ENCODE measurements around the gene HNRNPF.

HNRNPF gene

GRCh38 chr10:43380610-43381222 is 28.3 kb downstream of the HNRNPF start:
- DNase-seq (ENCODE audit: low read depth in 1 of 2, low spot score in 1 of 2): no peak

GRCh38 chr10:43377424-43377883 is 31.5 kb downstream of the HNRNPF start:
- DNase-seq (ENCODE audit: low read depth in 1 of 2, low spot score in 1 of 2): no peak

GRCh38 chr10:43376828-43377423 is 32.1 kb downstream of the HNRNPF start:
- no peak for DNase-seq (ENCODE audit: low read depth in 1 of 2, low spot score in 1 of 2)

GRCh38 chr10:43376046-43376635 is 32.8 kb downstream of the HNRNPF start:
- DNase-seq (ENCODE audit: low read depth in 1 of 2, low spot score in 1 of 2): no peak

GRCh38 chr10:43375401-43376020 is 33.5 kb downstream of the HNRNPF start:
- no peak for DNase-seq (ENCODE audit: low read depth in 1 of 2, low spot score in 1 of 2)

- DNase-seq (ENCODE audit: low read depth in 1 of 2, low spot score in 1 of 2): no peak
Observed at GRCh38 chr10:43374194-43374593, 34.8 kb downstream of the HNRNPF start.

GRCh38 chr10:43373461-43373860 is 35.5 kb downstream of the HNRNPF start:
- no peak for DNase-seq (ENCODE audit: low read depth in 1 of 2, low spot score in 1 of 2)

GRCh38 chr10:43372765-43373361 is 36.1 kb downstream of the HNRNPF start:
- DNase-seq (ENCODE audit: low read depth in 1 of 2, low spot score in 1 of 2): no peak

- DNase-seq (ENCODE audit: low read depth in 1 of 2, low spot score in 1 of 2): no peak
Observed at GRCh38 chr10:43371418-43371817, 37.6 kb downstream of the HNRNPF start, which contains the start of gene FXYD4. Gene FXYD4 (plus strand): TSS chr10:43371636. CDS start chr10:43373747, 2,111 bp downstream.

- no peak for DNase-seq (ENCODE audit: low read depth in 1 of 2, low spot score in 1 of 2)
Observed at GRCh38 chr10:43370671-43371215, 38.2 kb downstream of the HNRNPF start.

GRCh38 chr10:43369921-43370320 is 39.1 kb downstream of the HNRNPF start:
- no peak for DNase-seq (ENCODE audit: low read depth in 1 of 2, low spot score in 1 of 2)

GRCh38 chr10:43365001-43365400 is 44.0 kb downstream of the HNRNPF start:
- DNase-seq (ENCODE audit: low read depth in 1 of 2, low spot score in 1 of 2): no peak

GRCh38 chr10:43362191-43362839 is 46.7 kb downstream of the HNRNPF start:
- DNase-seq (ENCODE audit: low read depth in 1 of 2, low spot score in 1 of 2): peak; percentile 95 to 97

- DNase-seq (ENCODE audit: low read depth in 1 of 2, low spot score in 1 of 2): peak in 1 of 2 donors; percentile 32
Observed at GRCh38 chr10:43361547-43362190, 47.3 kb downstream of the HNRNPF start.

- DNase-seq (ENCODE audit: low read depth in 1 of 2, low spot score in 1 of 2): no peak
Observed at GRCh38 chr10:43360086-43360485, 48.9 kb downstream of the HNRNPF start.

- DNase-seq (ENCODE audit: low read depth in 1 of 2, low spot score in 1 of 2): no peak
Observed at GRCh38 chr10:43355749-43356371, 53.1 kb downstream of the HNRNPF start.

GRCh38 chr10:43354879-43355380 is 54.1 kb downstream of the HNRNPF start:
- no peak for DNase-seq (ENCODE audit: low read depth in 1 of 2, low spot score in 1 of 2)

GRCh38 chr10:43354330-43354635 is 54.7 kb downstream of the HNRNPF start:
- DNase-seq (ENCODE audit: low read depth in 1 of 2, low spot score in 1 of 2): no peak

- no peak for DNase-seq (ENCODE audit: low read depth in 1 of 2, low spot score in 1 of 2)
Observed at GRCh38 chr10:43353495-43354329, 55.3 kb downstream of the HNRNPF start.
